ENCODE results near the gene COX6A1.
"Not testable (repeated sequence)": the region's sequence is repeated elsewhere in the genome, so short reads cannot be mapped to it uniquely, and the experiment has no call there.

COX6A1 gene

DNA sequence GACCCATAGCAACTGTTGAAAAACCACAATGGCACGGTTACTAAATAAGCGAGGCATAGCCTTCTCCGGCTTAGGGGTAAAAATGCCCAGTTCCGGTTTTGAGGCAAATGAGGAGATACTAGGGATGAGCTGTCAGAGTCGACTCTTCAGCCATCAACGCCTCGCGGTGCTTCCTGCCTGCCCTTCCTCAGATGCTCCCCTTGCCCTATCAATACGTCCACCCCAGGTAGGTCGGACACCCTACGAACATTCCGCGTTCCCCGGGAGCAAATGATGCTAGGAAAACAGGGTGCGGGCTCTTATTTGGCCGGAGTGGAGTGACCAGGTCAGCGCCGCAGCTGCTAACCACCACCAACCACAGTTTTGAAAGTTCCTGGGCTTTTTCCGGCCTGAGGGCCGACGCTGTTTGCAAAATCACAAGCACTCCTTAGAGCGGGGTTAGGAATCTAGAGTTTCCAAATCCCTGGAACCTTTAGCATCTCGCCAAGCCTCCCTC is 30.5 kb downstream of the COX6A1 start:
- peak overlapping the region; percentile 77 for H3K4me3 ChIP-seq (ENCODE audit: low read length)
- TF ChIP-seq ZNF274 (IDR thresholded peaks at IDR 0.05; ENCODE audit: low read depth, low read length): no peak

DNA sequence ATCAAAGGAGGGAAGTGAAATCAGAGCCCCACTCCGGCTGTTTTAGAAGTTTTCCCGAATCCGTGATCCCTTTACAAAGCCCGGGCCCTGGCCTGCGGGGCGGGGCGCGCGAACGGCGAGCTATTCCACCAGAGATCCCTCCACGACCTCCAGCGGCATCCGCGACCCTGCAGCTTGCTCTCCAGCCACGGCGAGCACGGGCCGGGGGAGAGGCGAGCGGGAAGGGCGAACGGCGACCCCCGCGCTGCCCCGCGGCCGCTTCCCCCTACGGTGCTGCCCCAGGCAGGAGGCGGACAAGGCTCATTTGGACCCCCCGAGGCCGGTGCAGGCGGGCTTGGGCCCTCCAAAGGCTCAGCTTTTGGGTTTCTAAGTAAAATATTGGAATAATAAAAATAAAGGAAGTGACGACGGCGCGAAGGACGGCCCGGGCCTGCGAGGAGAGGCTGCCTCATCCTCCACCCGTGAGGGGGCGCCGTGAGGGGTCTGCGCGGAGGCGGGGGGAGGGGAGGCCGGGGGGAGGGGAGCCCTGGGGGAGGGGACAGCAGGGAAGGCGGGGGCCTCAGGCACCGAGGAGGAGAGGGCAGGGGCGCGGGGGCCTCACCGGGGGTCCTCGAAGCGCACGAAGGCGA is 31.0 kb downstream of the COX6A1 start:
- peak overlapping the region; percentile 77 for H3K4me3 ChIP-seq (ENCODE audit: low read length)
- no peak for TF ChIP-seq ZNF274 (IDR thresholded peaks at IDR 0.05; ENCODE audit: low read depth, low read length)

DNA sequence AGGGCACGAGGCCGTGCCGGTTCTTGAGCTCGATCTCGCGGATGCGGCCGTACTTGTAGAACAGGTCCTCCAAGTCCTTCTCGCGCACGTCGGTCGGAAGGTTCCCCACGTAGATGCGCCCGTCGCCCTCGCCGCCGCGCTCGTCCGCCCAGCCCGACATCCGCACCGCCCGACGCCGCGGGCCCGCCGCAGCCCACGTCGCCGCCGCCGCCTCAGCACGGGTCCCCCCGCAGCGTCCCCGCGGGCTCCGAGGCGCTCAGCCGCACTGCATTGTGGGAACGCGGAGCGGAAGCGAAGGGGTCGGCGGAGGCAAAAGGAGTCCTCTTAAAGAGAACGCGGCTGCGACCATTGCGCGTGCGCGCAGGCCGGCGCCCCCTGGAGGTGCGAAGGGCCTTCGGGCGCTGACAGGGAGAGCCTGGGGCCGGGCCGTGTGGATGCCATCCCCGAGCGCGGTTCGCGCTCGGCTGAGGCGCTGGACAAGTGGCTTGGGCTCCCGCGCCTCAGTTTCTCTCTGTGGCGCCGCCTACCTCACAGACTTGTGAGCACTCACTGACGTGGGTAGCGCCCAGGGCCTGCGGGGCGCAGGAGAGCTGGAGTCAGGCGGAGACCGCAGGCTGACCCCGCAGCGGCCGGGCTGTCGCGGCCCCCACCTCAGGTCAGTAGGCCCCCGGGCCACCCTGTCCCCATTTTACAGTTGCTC is 31.7 kb downstream of the COX6A1 start, which contains the start of gene SRSF9:
Gene SRSF9, minus strand, starts transcription at position 299 of the 700 bp plus-strand sequence. Its CDS starts 139 bp downstream, at position 160.
- H3K4me3 ChIP-seq (ENCODE audit: low read length): peak within 1 kb of the TSS; percentile 77
- TF ChIP-seq ZNF274 (IDR thresholded peaks at IDR 0.05; ENCODE audit: low read depth, low read length): no peak

DNA sequence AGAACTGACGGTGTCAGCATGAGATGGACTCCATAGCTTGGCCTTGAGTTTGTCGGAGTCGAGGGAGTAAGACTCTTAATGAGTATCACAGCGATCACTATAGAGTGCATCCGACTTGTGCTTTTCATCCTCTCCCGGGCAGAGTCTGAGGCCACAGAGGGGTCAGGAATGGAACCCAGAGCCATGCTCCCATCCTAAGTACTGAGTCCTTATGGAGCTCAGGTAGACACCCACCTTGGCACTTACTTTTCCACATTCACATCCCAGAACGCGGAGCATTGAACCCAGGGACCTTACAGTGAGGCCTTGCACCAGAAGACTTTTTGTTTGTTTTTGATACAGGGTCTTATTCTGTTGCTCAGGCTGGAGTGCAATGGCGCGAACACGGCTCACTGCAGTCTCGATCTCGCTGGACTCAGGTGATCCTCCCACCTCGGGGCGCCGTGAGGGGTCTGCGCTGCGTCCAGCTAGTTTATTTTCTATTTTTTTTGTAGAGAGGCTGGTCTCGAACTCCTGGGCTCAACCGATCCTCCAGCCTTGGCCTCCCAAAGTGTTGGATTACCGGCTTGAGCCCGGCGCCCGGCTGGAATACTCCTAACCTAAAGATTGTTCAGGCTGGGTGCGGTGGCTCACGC is 32.4 kb downstream of the COX6A1 start:
- H3K4me3 ChIP-seq (ENCODE audit: low read length): peak overlapping the region; percentile 77
- TF ChIP-seq ZNF274 (IDR thresholded peaks at IDR 0.05; ENCODE audit: low read depth, low read length): no peak

DNA sequence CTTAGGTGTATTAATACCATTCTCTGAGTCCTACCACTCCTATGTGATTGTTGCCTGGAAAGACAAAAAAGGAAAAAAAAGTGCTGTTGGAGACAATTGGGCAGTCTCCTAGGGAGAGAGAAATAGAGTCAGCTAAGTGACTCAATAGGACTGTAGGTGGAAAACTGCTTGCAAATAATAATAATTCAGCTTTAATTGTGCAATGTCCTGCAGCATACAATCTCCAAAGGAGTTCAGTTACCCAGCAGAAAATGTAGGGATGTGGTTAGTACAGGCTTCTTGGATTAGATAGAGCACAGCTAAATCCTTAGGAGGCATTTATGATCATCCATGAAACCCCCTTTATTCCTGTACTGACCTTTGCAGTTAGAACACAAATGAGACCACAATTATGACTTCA is 34.6 kb downstream of the COX6A1 start:
- no peak overlapping the region for H3K4me3 ChIP-seq (ENCODE audit: low read length)
- no peak for TF ChIP-seq ZNF274 (IDR thresholded peaks at IDR 0.05; ENCODE audit: low read depth, low read length)

DNA sequence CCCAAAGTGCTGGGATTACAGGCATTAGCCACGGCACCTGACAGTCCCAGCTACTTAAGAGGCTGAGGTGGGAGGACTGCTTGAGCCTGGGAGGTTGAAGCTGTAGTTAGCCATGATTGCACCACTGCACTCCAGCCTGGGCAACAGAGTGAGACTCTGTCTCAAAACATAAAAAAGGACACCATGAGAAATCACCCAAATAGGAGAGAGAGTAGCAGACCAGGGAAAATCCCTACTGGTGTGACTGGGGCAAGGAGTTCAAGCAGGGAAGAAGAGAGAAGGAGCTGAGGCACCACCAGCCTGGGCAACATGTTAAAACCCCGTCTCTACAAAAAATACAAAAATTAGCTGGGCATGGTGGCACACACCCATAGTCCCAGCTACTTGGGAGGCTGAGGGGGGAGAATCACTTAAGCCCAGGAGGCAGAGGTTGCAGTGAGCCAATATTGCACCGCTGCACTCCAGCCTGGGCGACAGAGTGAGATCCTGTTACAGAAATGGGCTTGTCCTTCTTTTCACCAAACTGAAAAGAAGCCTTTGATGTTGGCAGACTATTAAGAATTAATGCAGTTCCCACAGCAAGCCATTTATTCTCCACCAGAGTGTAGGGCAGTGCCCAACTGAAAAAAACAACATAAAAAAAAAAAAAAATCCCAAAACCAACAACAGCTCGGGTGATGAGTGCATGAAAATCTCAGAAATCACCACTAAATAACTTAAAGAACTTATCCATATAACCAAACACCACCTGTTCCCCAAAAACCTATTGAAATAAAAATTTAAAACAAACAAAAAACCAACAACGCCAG is 36.1 kb downstream of the COX6A1 start:
- TF ChIP-seq ZNF274 (IDR thresholded peaks at IDR 0.05; ENCODE audit: low read depth, low read length): no peak
- H3K4me3 ChIP-seq (ENCODE audit: low read length): no peak overlapping the region

DNA sequence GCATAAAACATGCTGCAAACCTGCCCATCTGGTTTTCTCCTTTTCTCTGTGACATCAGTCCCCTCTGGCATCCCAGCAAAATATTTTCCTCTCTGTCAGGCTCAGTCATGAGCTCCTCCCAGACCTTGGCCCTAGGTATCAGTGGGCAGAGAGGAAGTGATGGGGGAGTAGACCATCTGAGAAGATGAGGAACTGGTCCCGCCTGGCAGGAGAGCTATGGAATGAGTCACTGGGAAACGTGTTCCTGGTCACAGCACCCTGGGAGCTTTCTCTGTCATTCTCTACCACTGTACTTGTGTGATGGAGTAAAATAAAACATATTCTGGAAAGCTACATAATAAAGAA is 36.7 kb downstream of the COX6A1 start:
- H3K4me3 ChIP-seq (ENCODE audit: low read length): no peak overlapping the region
- TF ChIP-seq ZNF274 (IDR thresholded peaks at IDR 0.05; ENCODE audit: low read depth, low read length): no peak

DNA sequence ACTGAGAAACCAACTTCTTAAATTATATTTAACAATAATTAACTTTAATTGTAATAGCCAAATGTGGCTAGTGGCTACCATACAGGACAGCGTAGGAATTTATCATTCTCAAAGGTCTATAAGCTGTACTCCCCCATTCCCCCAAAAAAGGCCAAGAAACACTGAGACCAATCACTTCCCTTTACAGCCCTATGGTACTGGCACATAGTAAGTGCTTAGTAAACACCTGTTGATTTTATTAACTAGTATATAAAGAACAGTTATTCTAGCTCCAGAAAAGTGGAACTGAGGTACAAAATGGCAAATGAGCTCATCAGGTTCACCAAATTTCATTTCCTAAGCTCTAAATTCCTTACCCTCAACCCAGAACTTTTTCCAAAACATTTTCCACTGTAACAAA is 37.7 kb downstream of the COX6A1 start:
- TF ChIP-seq ZNF274 (IDR thresholded peaks at IDR 0.05; ENCODE audit: low read depth, low read length): no peak
- no peak overlapping the region for H3K4me3 ChIP-seq (ENCODE audit: low read length)

DNA sequence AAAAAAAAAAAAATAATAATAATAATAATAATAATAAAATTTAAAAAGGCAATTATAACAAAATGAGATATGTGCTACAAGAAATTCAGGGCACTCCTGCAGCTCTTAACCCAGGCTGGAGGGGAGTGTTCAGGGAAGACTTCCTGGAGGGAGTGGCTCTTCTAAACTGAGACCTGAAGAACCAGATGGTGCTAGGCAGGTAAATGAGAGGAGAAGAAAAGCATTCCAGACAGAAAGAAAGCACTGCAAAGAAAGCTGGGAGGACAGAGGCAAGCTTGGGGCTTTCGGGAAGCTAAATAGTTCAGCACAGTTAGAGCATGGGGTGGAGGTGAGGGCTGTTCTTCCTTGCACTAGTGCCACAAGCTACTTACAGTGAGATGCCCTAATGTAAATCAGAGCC is 41.5 kb downstream of the COX6A1 start:
- H3K4me3 ChIP-seq (ENCODE audit: low read length): no peak overlapping the region
- no peak for TF ChIP-seq ZNF274 (IDR thresholded peaks at IDR 0.05; ENCODE audit: low read depth, low read length)

DNA sequence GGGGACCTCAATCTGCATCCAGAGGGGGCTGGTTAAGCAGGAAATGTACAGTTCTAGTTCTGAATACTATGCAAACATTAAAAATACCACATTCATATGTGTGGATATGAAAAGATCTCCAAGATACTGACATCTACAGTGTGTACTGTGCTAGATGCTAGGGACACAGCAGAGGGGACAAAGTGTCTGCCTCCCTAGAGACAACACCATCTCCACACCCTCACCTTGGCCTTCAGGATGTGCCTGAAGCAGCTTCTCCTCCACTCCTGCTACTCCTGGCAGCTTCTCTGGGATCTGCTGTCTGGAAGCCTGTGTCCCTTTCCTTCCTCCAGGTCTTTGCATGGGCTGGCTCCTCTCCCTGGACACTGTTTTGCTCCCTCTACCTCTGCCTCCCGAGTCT is 42.3 kb downstream of the COX6A1 start:
- no peak for TF ChIP-seq ZNF274 (IDR thresholded peaks at IDR 0.05; ENCODE audit: low read depth, low read length)
- no peak overlapping the region for H3K4me3 ChIP-seq (ENCODE audit: low read length)

DNA sequence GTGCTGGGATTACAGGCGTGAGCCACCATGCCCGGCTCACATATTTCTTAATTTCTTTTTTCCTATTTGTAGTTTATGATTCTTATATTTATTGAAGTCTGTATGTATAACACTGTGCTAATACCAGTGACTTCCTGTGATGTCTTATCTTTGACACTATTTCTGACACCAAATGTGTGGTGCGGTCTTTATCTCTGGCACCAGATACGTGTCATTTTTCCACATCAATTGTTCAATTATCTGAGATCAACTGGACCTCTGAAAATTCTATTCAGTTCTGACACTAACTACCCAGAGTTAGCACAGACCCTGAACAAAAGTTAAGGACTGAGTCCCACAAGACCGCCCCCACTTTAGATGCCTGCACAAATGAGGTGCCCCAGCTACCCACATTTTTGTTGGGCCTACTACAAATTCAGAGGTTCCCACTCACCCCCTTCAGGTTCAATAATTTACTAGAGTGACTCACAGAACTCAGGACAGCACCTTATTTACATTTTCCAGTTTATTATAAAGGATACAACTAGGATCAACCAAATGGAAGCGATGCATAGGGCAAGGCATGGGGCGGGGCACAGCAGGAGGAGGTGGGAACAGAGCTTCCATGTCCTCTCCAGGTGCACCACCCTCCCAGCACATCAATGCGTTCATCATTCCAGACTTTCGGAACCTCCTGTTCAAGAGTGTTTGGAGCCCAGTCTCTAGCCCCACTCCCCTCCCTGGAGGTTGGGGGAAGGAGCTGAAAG is 43.3 kb downstream of the COX6A1 start:
- no peak for TF ChIP-seq ZNF274 (IDR thresholded peaks at IDR 0.05; ENCODE audit: low read depth, low read length)
- no peak overlapping the region for H3K4me3 ChIP-seq (ENCODE audit: low read length)

DNA sequence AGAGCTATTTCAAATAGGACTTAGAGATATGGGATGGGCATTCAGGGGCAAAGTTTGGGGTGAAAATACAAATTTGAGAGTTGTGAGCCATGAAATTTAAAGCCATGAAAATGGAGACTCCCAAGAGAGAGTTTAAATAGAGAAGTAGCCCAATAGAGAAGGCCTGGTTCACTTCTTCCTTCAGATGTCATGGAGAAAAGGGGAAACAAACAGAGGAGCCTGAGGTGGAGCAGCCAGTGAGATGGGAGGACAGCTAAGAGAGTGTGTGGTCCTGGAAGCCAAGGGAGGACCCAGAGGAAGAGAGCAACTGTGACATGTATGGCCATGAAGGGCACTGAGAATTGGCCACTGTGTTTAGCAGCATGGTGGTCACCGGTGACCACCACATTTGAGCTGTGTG is 45.7 kb downstream of the COX6A1 start:
- TF ChIP-seq ZNF274 (IDR thresholded peaks at IDR 0.05; ENCODE audit: low read depth, low read length): no peak
- no peak overlapping the region for H3K4me3 ChIP-seq (ENCODE audit: low read length)

DNA sequence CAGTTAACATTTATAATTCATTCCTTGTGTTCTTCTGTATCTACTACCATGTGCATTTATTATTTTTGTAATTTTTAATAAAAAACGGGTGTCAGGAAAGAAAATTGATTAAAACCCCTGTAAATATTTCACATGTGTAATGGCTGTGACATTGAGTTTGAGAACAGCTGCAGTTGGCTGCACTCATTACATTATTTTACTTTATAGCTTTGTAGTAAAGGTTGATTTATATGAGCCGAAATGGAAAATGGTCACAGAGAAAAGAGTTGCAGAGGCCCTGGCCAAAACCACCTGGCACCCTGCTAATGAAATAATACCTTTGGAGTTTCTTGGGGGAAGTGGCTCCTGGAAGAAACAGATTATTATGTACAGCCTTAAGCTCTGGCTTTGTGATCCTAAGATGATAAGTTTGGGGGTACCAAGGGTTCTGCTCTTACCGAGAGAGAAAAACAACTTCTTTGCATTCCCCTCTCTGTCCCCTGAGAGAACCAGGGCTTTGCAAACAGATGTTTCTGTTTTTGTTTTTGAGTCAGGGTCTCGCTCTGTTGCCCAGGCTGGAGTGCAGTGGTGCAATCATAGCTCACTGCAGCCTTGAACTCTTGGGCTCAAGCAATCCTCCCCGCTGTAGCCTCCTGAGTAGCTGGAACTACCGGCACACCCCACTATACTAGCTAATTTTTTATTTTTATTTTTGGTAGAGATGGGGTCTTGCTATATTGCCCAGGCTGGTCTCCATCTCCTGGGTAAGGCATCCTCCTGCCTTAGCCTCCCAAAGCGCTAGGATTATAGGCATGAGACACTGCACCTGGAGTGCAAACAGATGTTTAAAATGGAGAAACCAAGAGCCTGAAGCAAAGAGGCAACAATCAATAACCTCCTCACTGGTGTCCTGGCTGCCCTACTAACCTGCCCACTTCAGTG is 48.3 kb downstream of the COX6A1 start:
- no peak overlapping the region for H3K4me3 ChIP-seq (ENCODE audit: low read length)
- no peak for TF ChIP-seq ZNF274 (IDR thresholded peaks at IDR 0.05; ENCODE audit: low read depth, low read length)

DNA sequence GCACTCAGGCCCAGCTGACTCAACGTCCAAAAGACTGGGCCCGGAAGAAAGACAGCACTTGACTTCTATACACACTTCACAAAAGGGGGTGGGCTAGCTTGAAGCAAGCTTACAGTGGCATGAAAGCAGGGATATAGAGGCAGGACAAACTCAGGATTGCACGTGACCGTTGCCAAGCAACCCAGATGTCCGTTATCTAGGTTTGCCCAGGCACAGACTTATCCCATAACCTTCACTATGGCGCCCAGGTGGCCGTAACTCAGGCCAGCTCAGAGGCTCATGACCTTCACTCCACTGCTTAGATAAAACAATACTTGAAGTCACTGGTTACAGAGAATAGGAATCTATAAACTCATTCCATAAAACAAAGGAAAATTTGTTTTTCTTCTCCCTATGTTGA is 49.6 kb downstream of the COX6A1 start:
- not testable (repeated sequence) for H3K4me3 ChIP-seq (ENCODE audit: low read length)
